ENCODE results near the gene C10orf95.

Gene C10orf95

DNA sequence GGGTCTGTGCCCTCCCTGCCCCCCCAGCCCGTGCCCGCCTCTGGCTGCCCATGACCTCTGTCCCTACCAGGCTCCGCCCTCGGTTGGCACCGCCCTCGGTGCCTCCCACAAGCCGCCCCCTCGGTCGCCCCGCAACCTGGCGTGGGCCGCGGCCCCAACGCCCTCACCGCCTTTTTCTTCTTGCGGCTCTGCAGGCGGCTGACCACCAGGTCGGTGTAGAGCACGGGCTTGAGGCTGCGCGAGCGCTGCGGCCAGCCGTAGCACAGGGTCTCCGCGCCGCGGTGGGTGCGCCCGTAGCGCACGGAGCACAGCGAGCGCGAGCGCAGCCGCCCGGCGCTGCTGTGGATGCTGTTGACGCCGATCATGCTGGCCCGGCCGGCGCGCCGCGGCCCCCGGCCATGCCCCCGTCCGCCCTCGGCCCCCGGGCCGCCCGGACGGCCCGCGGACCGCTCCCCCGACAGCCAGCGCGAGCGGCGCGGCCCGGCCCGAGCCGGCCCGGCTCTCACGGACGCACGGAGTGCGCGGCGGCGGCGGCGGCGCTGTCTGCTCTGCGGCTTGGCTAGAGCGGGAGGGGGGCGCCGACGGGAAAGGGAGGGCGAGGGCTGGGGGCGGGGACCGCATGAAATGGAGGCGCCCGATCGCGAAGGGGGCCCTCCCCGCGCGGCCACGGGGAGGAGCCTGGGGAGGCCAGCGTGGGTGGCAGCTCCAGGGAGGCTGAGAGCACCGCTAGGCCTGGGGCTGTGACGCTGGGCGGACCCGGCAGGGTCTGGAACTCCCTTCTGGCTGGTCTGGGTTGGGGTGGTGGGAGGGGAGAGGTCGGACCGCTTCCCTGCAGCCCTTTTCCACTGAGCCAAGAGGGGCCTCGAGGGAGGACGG is 42.4 kb downstream of the C10orf95 start:
- TF ChIP-seq, protein P1, sequence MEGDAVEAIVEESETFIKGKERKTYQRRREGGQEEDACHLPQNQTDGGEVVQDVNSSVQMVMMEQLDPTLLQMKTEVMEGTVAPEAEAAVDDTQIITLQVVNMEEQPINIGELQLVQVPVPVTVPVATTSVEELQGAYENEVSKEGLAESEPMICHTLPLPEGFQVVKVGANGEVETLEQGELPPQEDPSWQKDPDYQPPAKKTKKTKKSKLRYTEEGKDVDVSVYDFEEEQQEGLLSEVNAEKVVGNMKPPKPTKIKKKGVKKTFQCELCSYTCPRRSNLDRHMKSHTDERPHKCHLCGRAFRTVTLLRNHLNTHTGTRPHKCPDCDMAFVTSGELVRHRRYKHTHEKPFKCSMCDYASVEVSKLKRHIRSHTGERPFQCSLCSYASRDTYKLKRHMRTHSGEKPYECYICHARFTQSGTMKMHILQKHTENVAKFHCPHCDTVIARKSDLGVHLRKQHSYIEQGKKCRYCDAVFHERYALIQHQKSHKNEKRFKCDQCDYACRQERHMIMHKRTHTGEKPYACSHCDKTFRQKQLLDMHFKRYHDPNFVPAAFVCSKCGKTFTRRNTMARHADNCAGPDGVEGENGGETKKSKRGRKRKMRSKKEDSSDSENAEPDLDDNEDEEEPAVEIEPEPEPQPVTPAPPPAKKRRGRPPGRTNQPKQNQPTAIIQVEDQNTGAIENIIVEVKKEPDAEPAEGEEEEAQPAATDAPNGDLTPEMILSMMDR (IDR thresholded peaks at IDR 0.05; ENCODE audit: low read depth, low read length, missing control alignments): no peak
- no peak overlapping the region for H3K27ac ChIP-seq
- H3K27me3 ChIP-seq (replicated peaks): peaks cover 26% of the 10 kb centered on the region
- in situ Hi-C loops (cut with HindIII; ENCODE audit: low pct_ligation_motif_present, low sequenced_read_pairs): no loop called here
- peak; percentile 17 for DNase-seq
- H3K4me3 ChIP-seq (ENCODE audit: low read depth, low read length): peak overlapping the region; percentile 44
- no peaks in the 10 kb centered on the region for H3K36me3 ChIP-seq (replicated peaks)

DNA sequence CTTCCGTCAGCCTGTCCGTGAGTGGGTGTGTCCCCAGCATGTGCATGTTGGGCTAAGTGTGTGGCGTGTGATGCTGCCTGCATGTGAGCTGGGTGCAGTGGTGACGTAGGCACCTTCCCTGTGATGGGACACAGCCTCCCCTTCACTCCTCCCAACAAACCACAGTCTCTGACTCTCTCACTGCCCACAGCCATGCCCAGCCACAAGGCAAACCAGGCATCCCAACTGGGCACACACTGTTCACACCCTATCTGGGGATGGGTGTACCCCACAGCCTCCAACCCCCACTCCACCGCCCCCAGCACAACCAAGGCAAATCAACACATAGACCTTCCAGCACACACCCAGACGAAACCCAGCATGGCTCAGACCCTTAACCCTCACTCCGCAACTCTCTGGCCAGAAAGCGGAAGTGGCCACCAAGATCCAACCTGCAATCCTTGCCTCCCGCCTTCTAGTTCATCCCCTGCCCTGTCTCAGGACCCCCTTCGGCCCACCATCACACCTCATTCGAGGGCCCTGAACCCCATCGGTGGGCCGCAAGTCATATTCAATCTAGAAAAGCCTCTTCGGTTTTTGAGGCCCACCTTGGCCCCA is 43.1 kb downstream of the C10orf95 start:
- H3K27me3 ChIP-seq (replicated peaks): peaks cover 26% of the 10 kb centered on the region
- in situ Hi-C loops (cut with HindIII; ENCODE audit: low pct_ligation_motif_present, low sequenced_read_pairs): no loop called here
- DNase-seq: no peak
- H3K36me3 ChIP-seq (replicated peaks): no peaks in the 10 kb centered on the region
- TF ChIP-seq, protein P1 (IDR thresholded peaks at IDR 0.05; ENCODE audit: low read depth, low read length, missing control alignments): no peak
- no peak overlapping the region for H3K27ac ChIP-seq
- peak overlapping the region; percentile 44 for H3K4me3 ChIP-seq (ENCODE audit: low read depth, low read length)

DNA sequence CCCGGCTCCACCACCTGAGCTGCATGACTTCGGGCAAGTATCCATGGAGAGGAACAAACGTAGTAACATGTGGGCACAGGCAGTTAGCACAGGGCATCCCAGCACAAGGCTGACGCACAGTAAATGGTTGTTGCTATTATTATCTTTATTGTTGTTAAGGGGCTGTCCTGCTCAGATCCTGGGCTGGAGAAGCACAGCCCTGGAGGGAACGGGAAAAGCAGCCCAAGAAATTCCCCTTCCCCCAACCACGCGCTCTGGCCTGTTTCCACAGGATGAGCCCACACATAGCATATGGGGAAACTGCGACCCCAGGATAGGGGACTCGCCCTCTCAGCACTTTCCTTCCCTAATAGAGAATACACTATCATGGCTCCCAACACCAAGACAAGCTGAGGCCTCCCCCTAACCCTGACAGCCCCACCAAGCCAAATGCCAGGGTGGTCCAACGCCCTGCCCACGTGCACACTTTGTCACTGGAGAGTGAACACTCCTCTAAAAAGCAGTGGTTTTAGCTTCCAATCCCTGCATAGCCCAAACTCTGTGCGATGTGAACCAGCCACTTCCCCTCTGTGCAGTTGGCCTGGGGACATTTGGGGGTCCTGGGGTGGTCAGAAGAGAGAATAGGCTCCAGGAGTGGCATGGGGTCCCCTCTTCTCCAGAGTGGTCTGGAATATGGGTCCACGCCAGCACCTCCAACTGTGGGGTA is 43.8 kb downstream of the C10orf95 start:
- no peak for DNase-seq
- Histone ChIP-seq H3K27ac (no peak overlapping the region), H3K36me3 (replicated peaks) (no peaks in the 10 kb centered on the region), H3K4me3 (ENCODE audit: low read depth, low read length) (no peak overlapping the region), H3K27me3 (replicated peaks) (peaks cover 26% of the 10 kb centered on the region)
- in situ Hi-C loops (cut with HindIII; ENCODE audit: low pct_ligation_motif_present, low sequenced_read_pairs): no loop called here
- TF ChIP-seq, protein P1 (IDR thresholded peaks at IDR 0.05; ENCODE audit: low read depth, low read length, missing control alignments): no peak

DNA sequence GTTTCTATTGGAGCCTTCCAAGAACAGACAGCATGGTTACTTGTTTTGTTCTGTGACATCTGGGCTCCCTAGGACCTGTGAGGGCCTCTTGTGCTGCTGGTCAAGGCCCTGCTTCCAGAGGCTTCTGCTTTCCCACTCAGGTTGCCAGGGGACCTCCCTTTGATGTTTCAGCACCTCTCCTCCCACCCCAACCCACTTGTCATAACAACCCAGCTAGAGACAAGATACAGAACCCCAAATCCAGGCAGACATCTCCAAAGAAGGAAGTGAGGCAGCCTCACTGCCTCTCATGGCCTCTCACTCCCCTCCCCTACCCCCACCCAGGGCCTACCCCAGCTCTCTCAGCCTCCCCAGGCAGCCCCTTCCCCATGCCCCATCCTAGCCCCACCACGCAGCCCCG is 44.5 kb downstream of the C10orf95 start:
- Histone ChIP-seq H3K27me3 (replicated peaks) (peaks cover 20% of the 10 kb centered on the region), H3K4me3 (ENCODE audit: low read depth, low read length) (no peak overlapping the region), H3K36me3 (replicated peaks) (no peaks in the 10 kb centered on the region), H3K27ac (no peak overlapping the region)
- TF ChIP-seq, protein P1 (IDR thresholded peaks at IDR 0.05; ENCODE audit: low read depth, low read length, missing control alignments): no peak
- no peak for DNase-seq
- in situ Hi-C loops (cut with HindIII; ENCODE audit: low pct_ligation_motif_present, low sequenced_read_pairs): no loop called here

DNA sequence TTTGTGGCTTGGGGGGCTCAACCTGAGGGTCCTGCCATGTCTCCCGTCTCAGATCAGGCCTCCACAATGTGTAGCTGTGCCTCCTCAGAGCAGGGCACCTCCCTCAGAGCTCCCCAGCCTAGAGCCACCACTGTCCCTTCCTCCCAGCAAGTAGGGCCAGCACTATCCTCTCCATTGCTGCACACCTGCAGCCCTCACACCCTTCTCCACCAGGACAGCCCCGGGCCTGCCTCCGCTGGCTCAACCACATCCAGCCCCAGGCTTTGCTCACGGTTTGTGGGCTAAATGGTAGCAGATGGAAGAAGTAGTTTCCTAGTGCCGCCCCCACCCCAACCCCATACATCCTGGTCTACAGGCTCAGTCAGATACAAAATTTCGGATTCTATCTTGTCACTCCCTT is 45.7 kb downstream of the C10orf95 start:
- TF ChIP-seq, protein P1 (IDR thresholded peaks at IDR 0.05; ENCODE audit: low read depth, low read length, missing control alignments): no peak
- peaks cover 11% of the 10 kb centered on the region for H3K36me3 ChIP-seq (replicated peaks)
- DNase-seq: no peak

More for the DNA sequence above, 45.7 kb downstream of the C10orf95 start:
- Histone ChIP-seq H3K4me3 (ENCODE audit: low read depth, low read length) (no peak overlapping the region), H3K27me3 (replicated peaks) (peaks cover 13% of the 10 kb centered on the region), H3K27ac (no peak overlapping the region)
- in situ Hi-C loops (cut with HindIII; ENCODE audit: low pct_ligation_motif_present, low sequenced_read_pairs): no loop called here
